Measurements from ENCODE around the gene HELZ. TPM values are rescaled to one million over a fixed set of nuclear protein-coding genes. Genes with fewer than 3 reads are reported as not detected.

HELZ gene
- total and polyA plus RNA-seq, 2 of the 8 experiments (the other 6 are each of a cell fraction or from before 2014, with no cell fraction given): 10.0 to 48.7 TPM

DNA sequence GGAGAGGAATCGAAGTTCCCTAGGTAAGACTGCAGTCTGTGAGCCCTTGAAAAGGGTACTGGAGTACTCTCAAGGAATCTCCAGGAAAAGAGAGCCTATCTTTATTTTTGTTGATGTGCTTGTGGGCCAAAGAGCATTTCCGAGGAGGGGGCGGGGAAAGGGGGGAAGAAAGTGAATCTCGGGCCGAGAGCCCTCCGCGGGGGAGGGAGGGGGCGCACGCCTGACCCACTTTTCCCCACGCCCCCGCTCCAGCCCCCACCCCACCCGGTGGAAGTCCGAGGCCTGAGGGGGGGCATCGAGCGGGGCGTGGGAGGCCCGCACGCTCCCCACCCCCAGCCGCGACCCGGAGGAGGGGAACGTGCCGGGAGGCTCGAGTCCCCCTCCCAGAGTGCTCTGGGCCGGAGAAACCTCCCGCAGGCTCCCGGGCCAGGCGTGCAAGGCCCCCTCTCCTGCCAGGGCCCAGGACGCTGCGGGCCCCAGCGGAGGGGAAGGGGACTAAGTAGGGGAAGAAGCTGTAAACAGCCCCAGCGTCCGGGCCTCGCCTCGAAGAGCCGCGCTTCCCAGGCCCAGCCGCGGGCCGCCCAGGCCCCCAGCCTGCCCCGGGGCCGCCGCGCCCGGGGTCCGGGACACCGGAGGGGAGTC lies 444 bp downstream of the HELZ start (continued):
- TF ChIP-seq FOSL1 (IDR thresholded peaks at IDR 0.05; ENCODE audit: insufficient read depth, low read depth, low read length) (no peak), POU5F1 (IDR thresholded peaks at IDR 0.05; ENCODE audit: low read depth, low read length) (no peak), KDM1A (IDR thresholded peaks at IDR 0.05; ENCODE audit: borderline replicate concordance, low read length) (no peak)
